Astrocyte (in vitro differentiated cells and primary cell): ENCODE results near the gene PTPRN2. TPM values are rescaled to one million over a fixed set of nuclear protein-coding genes. Genes with fewer than 3 reads are reported as not detected.

Experiments
- DNase-seq: peaks from one replicate; pipeline ENCODE4 v3.0.0-alpha.2; 2010; ENCODE audit warnings: low read depth
- FAIRE-seq: peaks from 2 replicates; lab custom pipeline; 2011; peaks lifted over from hg19 to GRCh38; lab: Jason Lieb, UNC
- H2AFZ ChIP-seq: 2 replicates; pipeline ENCODE4 v1.6.0; 2012; ENCODE audit warnings: low read depth, low read length, inconsistent platforms
- H3K27ac ChIP-seq: 2 replicates; pipeline ENCODE4 v1.5.1; 2011; ENCODE audit warnings: low read depth, low read length, inconsistent platforms
- H3K27me3 ChIP-seq: 2 replicates; pipeline ENCODE4 v1.6.0; 2011; ENCODE audit warnings: low read length, inconsistent platforms; ENCODE audit not compliant: insufficient read depth
- H3K36me3 ChIP-seq: 2 replicates; pipeline ENCODE4 v1.5.1; 2011; ENCODE audit warnings: low read length, inconsistent platforms; ENCODE audit not compliant: insufficient read depth
- H3K4me1 ChIP-seq: 2 replicates; pipeline ENCODE4 v1.5.1; 2011; ENCODE audit warnings: low read length, inconsistent platforms; ENCODE audit not compliant: insufficient read depth
- H3K4me2 ChIP-seq: 2 replicates; pipeline ENCODE4 v1.6.0; 2012; ENCODE audit warnings: low read length, inconsistent platforms
- H3K4me3 ChIP-seq: 2 replicates; pipeline ENCODE4 v1.5.1; 2011; ENCODE audit warnings: low read depth, mild to moderate bottlenecking, low read length, inconsistent platforms; ENCODE audit not compliant: insufficient read depth
- H3K79me2 ChIP-seq: 2 replicates; pipeline ENCODE4 v1.6.0; 2012; ENCODE audit warnings: mild to moderate bottlenecking, low read length, inconsistent platforms; ENCODE audit not compliant: insufficient read depth
- H3K9ac ChIP-seq: 2 replicates; pipeline ENCODE4 v1.6.0; 2012; ENCODE audit warnings: mild to moderate bottlenecking, low read length, inconsistent platforms
- H3K9me3 ChIP-seq: 2 replicates; pipeline ENCODE4 v1.5.1; 2012; ENCODE audit warnings: low read depth, mild to moderate bottlenecking, low read length, inconsistent platforms; ENCODE audit not compliant: insufficient read depth
- H4K20me1 ChIP-seq: 2 replicates; pipeline ENCODE4 v1.6.0; 2012; ENCODE audit warnings: low read length, inconsistent platforms; ENCODE audit not compliant: insufficient read depth
- H3K27ac Mint-ChIP-seq: one replicate; pipeline ENCODE4 v1.8.0; 2021; ENCODE audit warnings: mild to moderate bottlenecking, mixed read lengths; ENCODE audit not compliant: unreplicated experiment
- H3K27me3 Mint-ChIP-seq: one replicate; pipeline ENCODE4 v1.8.0; 2021; ENCODE audit warnings: low read depth, mixed read lengths; ENCODE audit not compliant: unreplicated experiment
- H3K36me3 Mint-ChIP-seq: one replicate; pipeline ENCODE4 v1.8.0; 2021; ENCODE audit warnings: low read depth, mixed read lengths; ENCODE audit not compliant: unreplicated experiment
- H3K4me1 Mint-ChIP-seq: one replicate; pipeline ENCODE4 v1.8.0; 2021; ENCODE audit warnings: low read depth, mixed read lengths; ENCODE audit not compliant: unreplicated experiment
- H3K4me3 Mint-ChIP-seq: one replicate; pipeline ENCODE4 v1.8.0; 2021; ENCODE audit warnings: mild to moderate bottlenecking, moderate library complexity, mixed read lengths; ENCODE audit not compliant: unreplicated experiment
- H3K9me3 Mint-ChIP-seq: one replicate; pipeline ENCODE4 v1.8.0; 2021; ENCODE audit warnings: mild to moderate bottlenecking, mixed read lengths; ENCODE audit not compliant: unreplicated experiment
- EZH2 ChIP-seq: IDR thresholded peaks from 2 replicates; pipeline ENCODE4 v1.6.1; 2012; ENCODE audit warnings: mild to moderate bottlenecking, low read length, inconsistent platforms; ENCODE audit not compliant: insufficient read depth
- total RNA-seq: library from RNA; stranded (reverse); gene quantifications from 2 replicates; pipeline ENCODE4 v1.2.1, GENCODE V29; 2021
- TF ChIP-seq, protein P1 (sequence below): IDR thresholded peaks from 2 replicates; pipeline ENCODE4 v1.5.1; 2011; ENCODE audit warnings: low read depth, mild to moderate bottlenecking, inconsistent platforms, low read length, moderate library complexity; ENCODE audit not compliant: insufficient read depth

The PTPRN2 gene
- total RNA-seq, 1 donor from 2014 or later = 0.09 TPM

DNA sequence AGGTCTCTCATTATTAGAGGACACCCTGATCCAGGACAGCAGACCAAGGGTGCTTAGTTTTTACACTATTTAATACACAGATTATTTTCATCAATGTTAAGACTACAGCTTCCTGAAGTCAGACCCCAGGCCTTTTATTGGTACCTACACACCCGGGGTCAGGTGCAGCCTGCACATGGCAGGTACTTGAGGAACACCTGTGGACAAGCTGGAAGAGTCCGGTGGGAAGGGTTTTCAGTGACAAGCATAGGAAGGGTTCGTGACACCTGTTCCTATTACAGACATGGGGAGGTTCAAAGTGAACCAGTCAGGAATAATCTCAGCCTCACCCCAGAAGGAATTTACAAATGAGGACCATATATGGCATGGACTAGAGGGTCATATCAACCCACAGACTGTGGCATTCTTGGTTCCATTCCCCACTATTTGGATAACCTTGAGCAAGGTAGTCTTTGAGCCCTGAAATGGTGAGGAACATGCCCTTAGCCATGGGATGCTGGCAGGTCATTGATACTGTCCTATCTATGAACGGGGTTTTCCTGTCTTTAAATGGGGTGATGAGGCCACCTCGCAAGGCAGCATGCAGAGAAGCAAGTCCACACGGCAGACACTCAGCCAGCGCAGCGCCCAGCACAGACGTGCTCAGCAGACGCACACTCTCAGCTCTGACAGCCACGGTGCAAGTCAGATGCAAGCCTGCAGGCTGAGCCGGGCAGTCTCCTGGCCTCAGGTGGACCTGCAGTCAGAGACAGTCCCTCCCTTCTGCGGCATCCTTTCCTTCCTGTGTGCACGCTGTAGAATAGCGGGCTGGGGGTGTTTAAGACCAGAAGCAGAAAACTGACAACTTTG is 624.9 kb downstream of the PTPRN2 start:
- Mint-ChIP-seq H3K27ac (no peak overlapping the region), H3K4me1 (no peaks in the 10 kb centered on the region), H3K9me3 (peaks cover 6% of the 10 kb centered on the region), H3K4me3 (no peak overlapping the region), H3K27me3 (no peaks in the 10 kb centered on the region), H3K36me3 (no peaks in the 10 kb centered on the region)
- H3K4me2 ChIP-seq = no peak overlapping the region
- no peak overlapping the region for H3K4me3 ChIP-seq
- H3K4me1 ChIP-seq = no peaks in the 10 kb centered on the region
- FAIRE-seq (no peak), DNase-seq (no peak)
- peaks cover 8% of the 10 kb centered on the region for H3K9me3 ChIP-seq
- no peaks in the 10 kb centered on the region for H3K27me3 ChIP-seq
- H3K79me2 ChIP-seq = no peaks in the 10 kb centered on the region
- no peak overlapping the region for H3K27ac ChIP-seq
- H3K36me3 ChIP-seq = no peaks in the 10 kb centered on the region
- TF ChIP-seq, protein P1, sequence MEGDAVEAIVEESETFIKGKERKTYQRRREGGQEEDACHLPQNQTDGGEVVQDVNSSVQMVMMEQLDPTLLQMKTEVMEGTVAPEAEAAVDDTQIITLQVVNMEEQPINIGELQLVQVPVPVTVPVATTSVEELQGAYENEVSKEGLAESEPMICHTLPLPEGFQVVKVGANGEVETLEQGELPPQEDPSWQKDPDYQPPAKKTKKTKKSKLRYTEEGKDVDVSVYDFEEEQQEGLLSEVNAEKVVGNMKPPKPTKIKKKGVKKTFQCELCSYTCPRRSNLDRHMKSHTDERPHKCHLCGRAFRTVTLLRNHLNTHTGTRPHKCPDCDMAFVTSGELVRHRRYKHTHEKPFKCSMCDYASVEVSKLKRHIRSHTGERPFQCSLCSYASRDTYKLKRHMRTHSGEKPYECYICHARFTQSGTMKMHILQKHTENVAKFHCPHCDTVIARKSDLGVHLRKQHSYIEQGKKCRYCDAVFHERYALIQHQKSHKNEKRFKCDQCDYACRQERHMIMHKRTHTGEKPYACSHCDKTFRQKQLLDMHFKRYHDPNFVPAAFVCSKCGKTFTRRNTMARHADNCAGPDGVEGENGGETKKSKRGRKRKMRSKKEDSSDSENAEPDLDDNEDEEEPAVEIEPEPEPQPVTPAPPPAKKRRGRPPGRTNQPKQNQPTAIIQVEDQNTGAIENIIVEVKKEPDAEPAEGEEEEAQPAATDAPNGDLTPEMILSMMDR = no peak
- no peak for TF ChIP-seq EZH2
- H4K20me1 ChIP-seq = no peaks in the 10 kb centered on the region
- no peak overlapping the region for H3K9ac ChIP-seq
- H2AFZ ChIP-seq = no peak overlapping the region

DNA sequence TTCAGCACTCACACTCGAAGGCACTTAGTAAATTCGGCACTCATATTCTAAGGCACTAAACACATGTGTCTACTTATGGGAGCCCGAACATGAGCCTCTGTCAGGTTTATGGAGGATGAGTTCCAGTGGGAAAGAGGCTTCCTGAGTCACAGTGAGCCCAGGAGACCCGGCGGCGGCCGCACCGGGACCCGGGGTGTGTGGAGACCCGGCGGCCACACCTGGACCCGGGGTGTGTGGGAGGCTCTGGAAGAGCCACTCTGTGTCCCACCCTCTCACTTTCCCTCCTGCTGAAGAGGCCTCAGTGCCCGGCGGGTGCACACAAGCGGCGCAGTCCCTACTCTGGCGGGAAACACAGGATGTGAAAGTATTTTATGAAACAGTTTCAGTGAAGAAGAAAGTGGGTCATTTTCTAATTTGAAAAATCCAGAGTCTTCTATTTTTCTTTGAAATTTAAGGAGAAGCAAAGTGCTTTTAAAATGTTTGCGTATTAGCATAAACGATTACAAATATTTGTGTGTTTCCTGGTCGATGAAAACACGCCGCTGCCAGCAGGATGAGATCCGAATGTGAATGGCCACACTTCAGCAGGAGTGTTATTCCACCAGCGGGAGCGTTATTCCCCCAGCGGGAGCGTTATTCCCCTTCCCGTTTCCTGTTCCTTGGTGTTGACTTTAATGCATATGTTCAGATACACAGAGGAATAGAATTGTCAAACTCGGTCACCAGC is 625.7 kb downstream of the PTPRN2 start:
- no peaks in the 10 kb centered on the region for H4K20me1 ChIP-seq
- no peaks in the 10 kb centered on the region for H3K36me3 Mint-ChIP-seq
- H3K9me3 ChIP-seq = peaks cover 1% of the 10 kb centered on the region
- H3K27ac ChIP-seq = no peak overlapping the region
- no peak overlapping the region for H3K4me3 Mint-ChIP-seq
- no peak overlapping the region for H2AFZ ChIP-seq
- no peaks in the 10 kb centered on the region for H3K4me1 ChIP-seq
- peaks cover 6% of the 10 kb centered on the region for H3K9me3 Mint-ChIP-seq
- no peaks in the 10 kb centered on the region for H3K27me3 Mint-ChIP-seq
- H3K4me2 ChIP-seq = no peak overlapping the region
- no peaks in the 10 kb centered on the region for H3K4me1 Mint-ChIP-seq
- DNase-seq (no peak), FAIRE-seq (no peak)
- H3K4me3 ChIP-seq = no peak overlapping the region
- no peaks in the 10 kb centered on the region for H3K79me2 ChIP-seq
- H3K27ac Mint-ChIP-seq = no peak overlapping the region
- H3K9ac ChIP-seq = no peak overlapping the region
- H3K36me3 ChIP-seq = no peaks in the 10 kb centered on the region
- H3K27me3 ChIP-seq = no peaks in the 10 kb centered on the region
- TF ChIP-seq, protein P1 = no peak
